Adrenal gland (tissue), 12 donors: ENCODE results near the gene ZNF398. TPM values are rescaled to one million over a fixed set of nuclear protein-coding genes. Genes with fewer than 3 reads are reported as not detected.

Experiments
- DNase-seq, 7 donors: peaks; one replicate each; pipeline ENCODE4 v3.0.0-alpha.2; 2019 to 2020
- H3K27ac ChIP-seq, 5 donors: fragments of 200-600 bp; sonication (generic) in 4 of 5; 1 replicate in 3 of 5; 2 replicates in 2 of 5; pipeline versions ENCODE4 v1.5.1 to v1.8.0; 2016 to 2020; ENCODE audit warnings: mild to moderate bottlenecking in 1 of 5
- H3K27me3 ChIP-seq: fragments of 200-600 bp; 2 replicates; pipeline ENCODE4 v1.8.0; 2021
- H3K36me3 ChIP-seq, 2 donors: fragments of 200-600 bp; replicated peaks in 1 of 2; 1 replicate in 1 of 2; 2 replicates in 1 of 2; pipeline versions ENCODE4 v1.5.1 to v1.8.0; 2018 to 2022
- H3K4me1 ChIP-seq, 2 donors: fragments of 200-600 bp; replicated peaks in 1 of 2; 1 replicate in 1 of 2; 2 replicates in 1 of 2; pipeline versions ENCODE4 v1.5.1 to v1.8.0; 2018 to 2021
- H3K4me3 ChIP-seq, 4 donors: fragments of 200-600 bp; sonication (generic) in 3 of 4; one replicate each; pipeline ENCODE4 v1.5.1; 2016 to 2018
- H3K9me3 ChIP-seq, 3 donors: fragments of 200-600 bp; sonication (generic) in 1 of 3; replicated peaks in 1 of 3; 1 replicate in 2 of 3; 2 replicates in 1 of 3; pipeline versions ENCODE4 v1.5.1 to v1.8.0; 2016 to 2021
- CTCF ChIP-seq, 6 experiments: fragments of 450-650 bp in 4 of 6; fragments of 200-600 bp in 2 of 6; sonication (generic) in 1 of 6; IDR thresholded peaks; 1 replicate in 5 of 6; 2 replicates in 1 of 6; pipeline versions ENCODE4 v1.5.1 to v1.8.0; 2016 to 2021; ENCODE audit warnings: antibody characterized with exemption in 6 of 6, mild to moderate bottlenecking in 2 of 6, moderate library complexity in 1 of 6
- POLR2A ChIP-seq, 2 donors: fragments of 450-650 bp; IDR thresholded peaks; one replicate each; pipeline ENCODE4 v1.6.1; 2017; ENCODE audit warnings: antibody characterized with exemption in 2 of 2, mild to moderate bottlenecking in 2 of 2, moderate library complexity in 1 of 2
- WGBS, 4 donors: extraction: QIAGEN DNeasy Blood & Tissue Kit in 2 of 4; methylation state at CpG; one replicate each; pipeline versions ENCODE4 v1.1.5 to v1.1.7; 2013 to 2017; 5-methylcytosine and 5-hydroxymethylcytosine counted together
- intact Hi-C, 2 donors: fragments of 100-400 bp; cut with DNase I; formaldehyde crosslinking; loops; one replicate each; pipeline versions ENCODE4 v1.14.1 to v1.15.0; 2022 to 2023
- polyA plus RNA-seq, 3 donors: library from polyadenylated mRNA; stranded (reverse); fragments of 200-250 nt in 2 of 3; fragments of 350-450 nt in 1 of 3; fragmentation: Illumina TruSeq in 1 of 3; extraction: RNeasy Lipid Tissue Mini Kit (QIAGEN cat#74804) in 1 of 3; gene quantifications; one replicate each; pipeline ENCODE4 v1.2.3, GENCODE V29; 2013 to 2014
- total RNA-seq, 9 donors: library from RNA; depleted of rRNA in 4 of 9; stranded (reverse); fragments of >200 nt in 4 of 9; fragments of 120-200 nt in 1 of 9; fragmentation: NEBNext Ultra II Directional in 1 of 9; extraction: Animal tissue kit (Norgen Biotek cat#: 25700) in 1 of 9; gene quantifications; one replicate each; pipeline versions ENCODE4 v1.1.0 to v1.2.4, GENCODE V29; 2013 to 2023
- donor health status: healthy with polysubstance abuse.
- donor health status: Bipolar disorder and iron deficiency.
- donor health status: DM: yes; HTN: yes; CAD: no.
- donor health status: DM: no; HTN: no; CAD: no.
- donor health status: DM: no; HTN: no; CAD: no.
- donor health status: DM: yes; HTN: yes; CAD: no.

The ZNF398 gene
- total and polyA plus RNA-seq, 12 donors = 2.0 to 18.7 (median 12.5) TPM

DNA sequence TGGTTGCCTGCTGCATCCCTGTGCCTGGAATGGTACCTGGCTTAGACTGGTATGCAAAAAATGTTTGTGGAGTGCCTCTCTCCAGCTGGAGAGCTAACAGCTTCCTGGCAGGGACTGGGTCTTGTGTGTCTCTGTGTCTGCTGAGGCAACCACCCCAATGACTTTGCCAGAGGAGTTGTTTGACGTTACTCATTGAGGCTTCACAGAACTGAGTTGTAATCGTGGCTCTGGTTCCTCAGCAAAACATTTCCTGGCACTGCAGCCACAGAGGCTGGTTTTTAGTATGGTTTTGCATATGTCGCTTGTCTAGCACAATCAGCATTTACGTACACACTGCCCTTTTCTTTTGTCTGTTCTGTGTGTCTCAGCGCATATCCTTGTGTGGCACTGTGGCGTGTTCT, 55.6 kb downstream of the ZNF398 start:
- peaks cover 0 to under 1% of the 10 kb centered on the region in 2 donors for H3K4me1 ChIP-seq

GRCh38 chr7:149205690-149206381, 58.6 kb downstream of the ZNF398 start:
- H3K27me3 ChIP-seq = no peaks in the 10 kb centered on the region
- WGBS, 4 donors = 85 to 86% (median 85%) methylated on average over 18 of the region's 18 CpGs
- no peak for DNase-seq
- H3K27ac ChIP-seq = no peak overlapping the region
- no peaks in the 10 kb centered on the region for H3K4me1 ChIP-seq
- H3K4me3 ChIP-seq = no peak overlapping the region
- no peaks in the 10 kb centered on the region for H3K9me3 ChIP-seq
- intact Hi-C loops = no loop called here
- H3K36me3 ChIP-seq = peaks cover 0 to 73% of the 10 kb centered on the region in 2 donors
- no peak for TF ChIP-seq POLR2A (IDR thresholded peaks at IDR 0.05)
- TF ChIP-seq CTCF (IDR thresholded peaks at IDR 0.05) = no peak

More for the DNA sequence above, 55.6 kb downstream of the ZNF398 start:
- H3K27ac ChIP-seq = no peak overlapping the region
- H3K4me3 ChIP-seq = no peak overlapping the region
- peaks cover 0 to 72% of the 10 kb centered on the region in 2 donors for H3K36me3 ChIP-seq
- TF ChIP-seq POLR2A (IDR thresholded peaks at IDR 0.05) = no peak
- no peak for TF ChIP-seq CTCF (IDR thresholded peaks at IDR 0.05)
- DNase-seq = no peak
- intact Hi-C loops = no loop called here
- no peaks in the 10 kb centered on the region for H3K27me3 ChIP-seq
- 90 to 100% (median 94%) methylated on average over 6 of the region's 6 CpGs for WGBS, 4 donors
- H3K9me3 ChIP-seq = no peaks in the 10 kb centered on the region

DNA sequence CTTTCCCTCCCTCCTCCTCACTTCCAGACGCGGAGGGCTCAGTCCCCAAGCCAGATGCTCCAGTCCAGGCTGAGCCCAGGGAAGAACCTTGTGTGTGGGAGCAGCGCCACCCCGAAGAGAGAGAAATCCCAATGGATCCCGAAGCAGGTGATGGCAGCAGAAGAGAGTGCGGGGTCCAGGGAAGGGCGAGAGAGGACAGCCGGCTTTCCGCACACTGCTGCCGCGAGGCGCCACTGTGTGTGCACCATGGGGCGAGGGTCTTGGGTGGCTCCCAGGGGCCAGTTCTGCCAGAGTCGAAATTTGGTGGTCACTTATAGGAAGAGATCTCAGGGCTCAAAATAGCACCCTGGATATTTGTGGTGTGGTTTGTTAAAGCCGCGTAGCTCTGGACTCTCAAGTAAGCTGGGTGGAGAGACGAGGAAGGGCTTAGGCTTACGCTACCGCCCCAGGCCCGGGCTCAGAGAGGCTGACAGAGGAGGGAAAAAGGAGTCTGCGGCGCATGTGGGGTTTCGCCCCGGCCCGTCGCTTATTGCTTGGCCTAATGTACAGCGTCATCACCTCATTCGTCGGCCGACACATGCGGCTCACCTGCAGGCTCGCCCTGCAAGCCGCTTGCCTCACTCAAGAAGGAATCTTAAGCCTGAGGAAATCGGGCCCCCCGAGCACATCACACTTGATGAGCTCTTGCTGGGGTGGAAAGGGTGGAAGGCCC, 60.2 kb downstream of the ZNF398 start:
- no peak for TF ChIP-seq POLR2A (IDR thresholded peaks at IDR 0.05)
- TF ChIP-seq CTCF (IDR thresholded peaks at IDR 0.05) = no peak
- Histone ChIP-seq H3K4me3 (no peak overlapping the region), H3K9me3 (no peaks in the 10 kb centered on the region), H3K27ac (no peak overlapping the region), H3K36me3 (peaks cover 0 to 72% of the 10 kb centered on the region in 2 donors), H3K4me1 (no peaks in the 10 kb centered on the region), H3K27me3 (no peaks in the 10 kb centered on the region)
- 88 to 93% (median 90%) methylated on average over 27 to 35 of the region's 35 CpGs for WGBS, 4 donors
- no peak for DNase-seq
- intact Hi-C loops = no loop called here

GRCh38 chr7:149209518-149210269, 62.4 kb downstream of the ZNF398 start:
- intact Hi-C loops = no loop called here
- Histone ChIP-seq H3K27ac (peak overlapping the region in 2 of 5 donors; percentile 12 to 15), H3K9me3 (no peaks in the 10 kb centered on the region), H3K4me1 (no peaks in the 10 kb centered on the region), H3K36me3 (peaks cover 0 to 81% of the 10 kb centered on the region in 2 donors), H3K4me3 (no peak overlapping the region), H3K27me3 (no peaks in the 10 kb centered on the region)
- 47 to 59% (median 53%) methylated on average over 7 of the region's 7 CpGs for WGBS, 4 donors
- peak in 6 of 7 donors; percentile 42 to 77 (median 64) for DNase-seq
- TF ChIP-seq CTCF (IDR thresholded peaks at IDR 0.05) (peak; percentile 30 to 56 (median 47)), POLR2A (IDR thresholded peaks at IDR 0.05) (no peak)
